Measurements from ENCODE around the gene ANKS1B.
A peak's percentile ranks its signal among the peaks of the same experiment; 100 is the strongest.

Gene ANKS1B

GRCh38 chr12:99002731-99003130, 982.0 kb downstream of the ANKS1B start:
- Histone ChIP-seq H3K27me3 (replicated peaks) (no peaks in the 10 kb centered on the region), H3K4me3 (ENCODE audit: low read depth, low read length) (no peak overlapping the region), H3K36me3 (replicated peaks) (no peaks in the 10 kb centered on the region), H3K27ac (no peak overlapping the region)
- in situ Hi-C loops (cut with HindIII; ENCODE audit: low pct_ligation_motif_present, low sequenced_read_pairs), result no loop called here
- TF ChIP-seq CTCF (IDR thresholded peaks at IDR 0.05; ENCODE audit: low read depth, low read length, missing control alignments), result no peak
- DNase-seq, result no peak

GRCh38 chr12:99002156-99002555, 982.6 kb downstream of the ANKS1B start:
- Histone ChIP-seq H3K27ac (no peak overlapping the region), H3K4me3 (ENCODE audit: low read depth, low read length) (no peak overlapping the region), H3K27me3 (replicated peaks) (no peaks in the 10 kb centered on the region), H3K36me3 (replicated peaks) (no peaks in the 10 kb centered on the region)
- no peak for DNase-seq
- TF ChIP-seq CTCF (IDR thresholded peaks at IDR 0.05; ENCODE audit: low read depth, low read length, missing control alignments), result no peak
- in situ Hi-C loops (cut with HindIII; ENCODE audit: low pct_ligation_motif_present, low sequenced_read_pairs), result no loop called here

- Histone ChIP-seq H3K36me3 (replicated peaks) (no peaks in the 10 kb centered on the region), H3K27ac (no peak overlapping the region), H3K4me3 (ENCODE audit: low read depth, low read length) (no peak overlapping the region), H3K27me3 (replicated peaks) (no peaks in the 10 kb centered on the region)
- TF ChIP-seq CTCF (IDR thresholded peaks at IDR 0.05; ENCODE audit: low read depth, low read length, missing control alignments), result no peak
- in situ Hi-C loops (cut with HindIII; ENCODE audit: low pct_ligation_motif_present, low sequenced_read_pairs), result no loop called here
- no peak for DNase-seq
Measured at GRCh38 chr12:98999559-98999958, 985.2 kb downstream of the ANKS1B start.

- peak; percentile 51 for TF ChIP-seq CTCF (IDR thresholded peaks at IDR 0.05; ENCODE audit: low read depth, low read length, missing control alignments)
- in situ Hi-C loops (cut with HindIII; ENCODE audit: low pct_ligation_motif_present, low sequenced_read_pairs), result no loop called here
- DNase-seq, result no peak
- no peaks in the 10 kb centered on the region for H3K27me3 ChIP-seq (replicated peaks)
- H3K4me3 ChIP-seq (ENCODE audit: low read depth, low read length), result no peak overlapping the region
- no peaks in the 10 kb centered on the region for H3K36me3 ChIP-seq (replicated peaks)
- no peak overlapping the region for H3K27ac ChIP-seq
Measured at GRCh38 chr12:98998697-98999299, 985.9 kb downstream of the ANKS1B start.

- Histone ChIP-seq H3K27me3 (replicated peaks) (no peaks in the 10 kb centered on the region), H3K36me3 (replicated peaks) (no peaks in the 10 kb centered on the region), H3K27ac (no peak overlapping the region), H3K4me3 (ENCODE audit: low read depth, low read length) (no peak overlapping the region)
- DNase-seq, result no peak
- TF ChIP-seq CTCF (IDR thresholded peaks at IDR 0.05; ENCODE audit: low read depth, low read length, missing control alignments), result no peak
- in situ Hi-C loops (cut with HindIII; ENCODE audit: low pct_ligation_motif_present, low sequenced_read_pairs), result no loop called here
Measured at GRCh38 chr12:98997899-98998298, 986.8 kb downstream of the ANKS1B start.

- H3K27me3 ChIP-seq (replicated peaks), result no peaks in the 10 kb centered on the region
- no peaks in the 10 kb centered on the region for H3K36me3 ChIP-seq (replicated peaks)
- in situ Hi-C loops (cut with HindIII; ENCODE audit: low pct_ligation_motif_present, low sequenced_read_pairs), result no loop called here
- H3K4me3 ChIP-seq (ENCODE audit: low read depth, low read length), result no peak overlapping the region
- no peak for TF ChIP-seq CTCF (IDR thresholded peaks at IDR 0.05; ENCODE audit: low read depth, low read length, missing control alignments)
- no peak for DNase-seq
- no peak overlapping the region for H3K27ac ChIP-seq
Measured at GRCh38 chr12:98990648-98991047, 994.1 kb downstream of the ANKS1B start.

Measured in brain microvascular endothelial cell (primary cell).